A375 (cell line): ENCODE results near the gene EIF6. TPM values are rescaled to one million over a fixed set of nuclear protein-coding genes. Genes with fewer than 3 reads are reported as not detected.

ENCODE experiments used
- total RNA-seq: library from RNA; depleted of rRNA; stranded (reverse); fragments of >200 nt; shearing (Covaris generic); gene quantifications from 2 replicates; pipeline ENCODE4 v1.2.3, GENCODE V29; 2014; rRNA removed

EIF6 gene
- 368 and 379 TPM in 2 replicates for total RNA-seq

GRCh38 chr20:35284267-35284991, at the start of gene EIF6:
Gene EIF6, minus strand, starts transcription at chr20:35284772. Its CDS starts 285 bp downstream, at chr20:35284487.

GRCh38 chr20:35291654-35292503, 7.3 kb upstream of the EIF6 start, which contains the start of gene FAM83C:
Gene FAM83C, minus strand, starts transcription at chr20:35292425. Its CDS starts 121 bp downstream, at chr20:35292304.

GRCh38 chr20:35277531-35278395, 6.8 kb downstream of the EIF6 start, which contains the start of gene MMP24OS:
Gene MMP24OS, minus strand, starts transcription at chr20:35278122. Its CDS starts 193 bp downstream, at chr20:35277929.

Other genes with a start within 250 kb of the EIF6 start
- 39.8 and 43.5 TPM in 2 replicates for gene TRPC4AP, start 192.0 kb downstream of the EIF6 start, total RNA-seq
- gene EDEM2, start 137.4 kb downstream of the EIF6 start, total RNA-seq = 25.8 and 27.1 TPM in 2 replicates
- 48.1 and 53.3 TPM in 2 replicates for gene PROCR, start 112.7 kb downstream of the EIF6 start, total RNA-seq
- gene MMP24, start 58.1 kb downstream of the EIF6 start, total RNA-seq = 0.11 and 0.13 TPM in 2 replicates
- 16.0 and 25.3 TPM in 2 replicates for gene MMP24OS, start 6.7 kb downstream of the EIF6 start, total RNA-seq
- gene FAM83C, start 7.7 kb upstream of the EIF6 start, total RNA-seq = 0.11 TPM in 1 of 2 replicates, not detected in the other
- 34.7 and 46.2 TPM in 2 replicates for gene UQCC1, start 127.2 kb upstream of the EIF6 start, total RNA-seq
- gene GDF5, start 153.5 kb upstream of the EIF6 start, total RNA-seq = not detected in 2 replicates
- 68.4 and 75.5 TPM in 2 replicates for gene CEP250, start 170.8 kb upstream of the EIF6 start, total RNA-seq
- gene C20orf173, start 244.9 kb upstream of the EIF6 start, total RNA-seq = not detected in 2 replicates